SKM-1 (cell line): Measurements from ENCODE around the gene SHROOM3.

Experiments
- DNase-seq: peaks from one replicate; lab custom pipeline; 2025; ENCODE audit not compliant: unreplicated experiment; lab: John Stamatoyannopoulos, UW

Gene SHROOM3

DNA sequence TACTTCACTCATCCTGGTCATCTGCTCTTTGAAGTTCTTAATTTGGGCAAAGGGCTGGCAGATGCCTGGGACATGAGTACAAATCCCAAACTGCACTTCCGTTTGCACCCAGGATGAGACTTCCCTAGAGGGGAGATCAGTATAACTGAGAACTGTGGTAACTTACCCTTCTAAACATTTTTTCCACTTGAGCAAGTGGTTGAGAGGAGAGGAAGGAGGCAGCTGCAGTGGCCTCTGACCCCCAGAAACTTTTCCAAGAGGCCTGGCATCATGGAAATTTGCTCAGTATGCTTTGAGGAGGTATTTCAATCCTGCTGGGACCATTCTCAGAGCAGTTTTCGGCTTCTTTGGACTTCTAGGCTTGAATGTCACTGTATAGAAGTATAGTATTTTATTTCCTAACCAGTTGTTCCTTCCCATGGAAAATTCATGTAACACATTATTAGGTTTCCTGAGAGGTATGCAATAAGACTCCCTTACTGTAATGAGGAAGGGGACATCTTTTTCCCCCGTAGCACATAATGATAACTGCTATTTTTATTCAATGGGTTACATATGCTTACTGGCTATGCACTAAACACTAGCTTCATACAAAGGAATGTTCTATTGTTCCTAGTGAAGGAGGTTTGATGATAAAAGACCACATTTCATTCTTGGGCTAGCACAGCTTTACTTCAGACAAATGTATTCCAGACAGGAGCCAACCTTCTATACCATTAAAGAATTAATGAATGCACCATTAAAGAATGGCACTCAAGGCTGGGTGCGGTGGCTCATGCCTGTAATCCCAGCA lies 129.3 kb downstream of the SHROOM3 start:
- DNase-seq, result no peak

DNA sequence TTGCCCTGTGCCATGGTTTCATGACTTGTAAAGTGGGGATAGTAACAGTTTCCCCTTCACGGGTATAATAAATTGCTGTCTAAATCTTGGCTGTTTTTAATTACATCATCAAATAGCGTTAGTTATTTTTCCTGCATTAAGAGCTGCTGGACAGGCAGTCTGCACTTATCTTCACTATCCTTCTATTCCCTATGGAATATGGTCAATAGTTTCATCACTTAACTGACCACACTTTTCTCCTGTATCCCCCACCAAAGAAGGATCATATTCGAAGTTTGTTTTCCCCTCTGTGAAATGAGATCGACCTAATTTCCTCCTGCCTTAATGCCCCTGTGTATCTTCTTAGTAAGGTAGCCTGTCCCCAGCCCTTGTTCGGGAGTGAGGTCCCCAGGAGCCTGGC lies 133.2 kb downstream of the SHROOM3 start:
- DNase-seq, result no peak

DNA sequence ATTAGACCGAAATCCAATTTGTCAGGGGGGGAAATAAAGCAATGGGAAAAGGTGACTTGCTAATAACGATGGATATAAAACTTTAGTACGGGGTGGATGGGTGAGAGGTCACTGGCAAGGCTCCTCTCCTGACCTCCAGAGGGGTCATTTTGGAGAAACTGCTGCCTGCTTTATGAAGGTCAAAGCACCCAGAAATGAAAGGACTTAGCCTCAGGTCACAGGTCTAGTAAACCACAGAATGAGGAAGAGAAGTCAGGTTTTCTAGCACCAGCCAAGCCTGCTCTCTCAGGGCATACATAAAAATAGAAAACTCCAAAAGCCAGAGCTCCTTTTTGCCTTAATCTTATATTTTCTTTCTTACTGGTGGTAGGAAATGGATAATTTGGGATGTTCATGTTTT lies 134.2 kb downstream of the SHROOM3 start:
- DNase-seq, result peak; percentile 12

- DNase-seq, result no peak
Observed at GRCh38 chr4:76569706-76570105, 134.7 kb downstream of the SHROOM3 start.

DNA sequence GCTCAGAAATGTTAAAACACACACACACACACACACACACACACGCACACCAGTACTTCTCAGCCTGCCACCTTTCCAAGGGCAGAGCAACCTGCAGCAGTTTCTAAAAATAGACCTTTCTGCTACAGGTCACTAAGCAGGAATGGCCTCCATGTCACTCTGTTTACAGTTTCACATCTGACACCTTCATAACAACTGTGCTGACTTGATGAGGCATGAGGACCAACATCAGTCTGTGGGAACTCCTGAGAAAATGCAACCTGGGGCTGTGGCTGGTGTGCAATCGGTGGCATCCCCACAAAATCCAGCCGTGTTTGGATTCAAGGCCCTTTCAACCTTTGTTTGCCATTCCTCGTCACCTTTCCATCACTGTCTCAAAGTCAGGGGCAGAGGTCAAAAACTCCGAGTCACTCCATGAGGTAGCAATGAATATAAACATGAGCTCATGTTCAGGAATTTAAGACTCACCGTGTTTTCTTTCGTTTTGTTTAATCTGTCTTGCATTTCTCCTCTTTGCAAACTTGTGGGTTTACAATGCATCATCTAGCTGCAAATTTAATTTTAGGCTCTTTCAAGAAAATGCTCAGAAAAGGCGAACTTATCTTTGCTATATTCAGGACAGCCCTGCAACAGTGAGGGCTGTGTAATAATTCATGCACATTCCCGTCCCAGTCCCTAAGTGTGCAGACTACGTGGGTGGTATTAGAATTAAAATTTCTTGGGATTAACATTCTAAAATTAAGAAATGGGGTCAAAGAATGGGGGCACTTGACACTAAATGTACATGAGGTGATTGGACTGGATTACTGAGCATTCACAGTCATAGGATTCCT lies 135.3 kb downstream of the SHROOM3 start:
- DNase-seq, result no peak

- no peak for DNase-seq
Observed at GRCh38 chr4:76571274-76571673, 136.2 kb downstream of the SHROOM3 start.

DNA sequence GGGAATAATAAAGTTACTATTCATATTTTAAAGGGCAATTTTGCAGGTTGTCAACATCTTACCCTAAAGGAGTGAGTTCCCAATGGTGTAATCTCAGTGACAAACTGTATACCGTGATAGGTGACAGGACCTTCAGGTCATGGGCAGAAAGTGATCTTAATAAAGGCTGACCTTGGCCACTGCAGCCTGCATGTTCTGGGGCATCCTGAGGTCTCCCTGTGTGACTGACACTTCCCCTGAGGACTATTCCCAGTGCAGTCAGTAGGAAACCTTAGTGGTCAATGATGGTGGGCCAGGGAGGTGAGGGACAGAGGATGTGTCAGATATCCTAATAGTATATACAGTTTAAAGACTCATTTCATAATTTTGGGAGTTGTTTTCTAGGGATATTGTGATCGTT lies 137.2 kb downstream of the SHROOM3 start:
- no peak for DNase-seq

GRCh38 chr4:76576824-76577223 lies 141.8 kb downstream of the SHROOM3 start:
- DNase-seq, result no peak

DNA sequence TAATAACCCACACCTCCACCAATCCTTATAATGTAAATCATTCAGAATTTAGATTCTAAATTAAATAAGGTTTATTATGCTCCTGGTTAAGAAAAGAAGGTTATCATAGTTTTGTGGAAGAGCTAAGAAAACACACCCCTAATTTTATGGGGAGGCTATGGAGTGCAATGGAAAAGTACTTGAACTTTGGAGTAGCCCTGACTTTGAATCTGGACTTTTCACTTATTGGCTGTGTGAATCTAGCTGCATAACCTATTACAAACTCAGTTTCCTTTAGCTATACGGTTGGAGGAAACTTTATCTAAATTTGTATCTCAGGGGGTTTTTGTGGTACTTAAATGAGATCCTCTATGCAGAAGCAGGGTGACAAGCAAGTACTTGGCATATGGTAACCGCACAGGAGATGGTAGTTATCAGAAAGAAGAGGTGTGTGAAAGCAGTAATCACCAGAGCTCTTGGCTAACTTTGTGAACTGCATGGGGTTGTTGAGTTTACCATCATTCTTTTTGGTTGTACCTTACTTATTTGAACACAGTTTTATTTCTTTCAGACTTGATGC lies 143.1 kb downstream of the SHROOM3 start:
- no peak for DNase-seq

GRCh38 chr4:76579596-76580375 lies 144.8 kb downstream of the SHROOM3 start:
- no peak for DNase-seq

DNA sequence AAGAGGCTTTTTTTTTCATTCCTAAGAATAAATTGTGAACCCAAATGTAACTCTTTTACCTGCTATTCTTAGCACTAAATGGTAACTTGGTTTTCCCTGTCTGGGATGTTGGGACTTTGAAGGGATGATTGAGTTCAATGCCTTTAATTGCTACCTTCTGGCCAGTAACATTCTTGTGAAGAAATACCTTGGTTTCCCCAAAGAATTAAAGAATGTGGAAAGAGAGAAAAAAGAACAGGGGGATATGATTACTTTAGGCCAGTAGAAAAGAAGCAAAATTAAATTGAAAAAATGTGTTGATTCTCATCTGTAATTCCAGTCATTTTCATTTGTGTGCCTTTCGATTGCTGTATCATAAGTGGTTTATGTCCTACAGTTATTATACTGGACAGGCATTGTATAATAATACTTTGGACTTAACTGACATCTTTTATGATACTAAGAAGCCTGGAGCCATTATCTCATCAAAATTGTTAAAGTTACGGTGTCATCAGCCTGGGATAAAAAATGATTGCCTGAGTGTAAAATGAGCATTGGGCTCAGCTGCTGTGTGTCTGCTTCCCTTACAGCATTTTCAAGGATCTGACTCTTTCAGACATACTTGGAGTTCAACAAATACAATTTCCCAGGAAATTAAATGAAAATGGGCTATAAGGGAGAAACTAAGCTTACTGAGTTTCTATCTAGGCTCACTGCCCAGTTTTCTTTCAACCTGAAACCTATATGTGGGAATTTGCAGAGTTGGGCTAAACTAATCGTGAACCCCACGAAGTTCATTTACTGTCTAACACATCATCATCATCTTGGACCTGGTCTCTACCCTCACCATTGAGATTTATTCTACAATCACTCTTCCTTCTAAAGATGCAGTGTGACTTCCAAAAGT lies 146.3 kb downstream of the SHROOM3 start:
- DNase-seq, result no peak

GRCh38 chr4:76582074-76582816 lies 147.2 kb downstream of the SHROOM3 start:
- no peak for DNase-seq

DNA sequence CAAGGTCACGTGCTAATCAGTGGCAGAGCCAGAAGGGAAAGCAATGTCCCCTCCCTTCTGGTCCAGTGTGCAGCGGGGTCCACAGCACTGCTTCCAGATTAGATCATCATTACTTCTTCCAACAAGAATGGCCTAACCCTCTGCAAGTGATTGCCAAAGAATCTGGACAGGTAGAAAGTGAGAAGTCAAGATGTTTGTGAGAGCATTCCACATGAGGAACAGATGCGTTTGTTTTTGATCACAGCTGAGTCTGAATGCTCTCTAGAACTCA lies 147.7 kb downstream of the SHROOM3 start:
- DNase-seq, result no peak

- DNase-seq, result no peak
Observed at GRCh38 chr4:76584241-76585152, 149.5 kb downstream of the SHROOM3 start.

DNA sequence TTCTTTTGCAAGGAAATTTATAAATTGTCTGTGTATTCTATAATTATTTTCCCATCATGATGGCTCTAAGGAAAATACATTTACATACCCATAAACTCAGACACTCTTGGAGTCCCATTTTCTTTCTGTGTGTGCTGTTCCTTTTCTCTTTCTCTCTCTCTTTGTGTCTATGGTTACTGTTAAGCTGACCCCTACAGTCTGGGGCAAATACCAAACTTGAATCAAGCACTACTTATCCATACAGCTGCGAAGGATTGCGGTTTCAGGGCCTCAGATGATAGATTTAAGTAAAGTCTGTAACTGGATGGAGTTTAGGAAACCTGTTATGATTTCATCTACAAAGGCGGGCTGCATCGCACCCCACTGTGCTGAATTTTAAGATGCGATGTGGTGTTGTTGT lies 150.2 kb downstream of the SHROOM3 start:
- no peak for DNase-seq

DNA sequence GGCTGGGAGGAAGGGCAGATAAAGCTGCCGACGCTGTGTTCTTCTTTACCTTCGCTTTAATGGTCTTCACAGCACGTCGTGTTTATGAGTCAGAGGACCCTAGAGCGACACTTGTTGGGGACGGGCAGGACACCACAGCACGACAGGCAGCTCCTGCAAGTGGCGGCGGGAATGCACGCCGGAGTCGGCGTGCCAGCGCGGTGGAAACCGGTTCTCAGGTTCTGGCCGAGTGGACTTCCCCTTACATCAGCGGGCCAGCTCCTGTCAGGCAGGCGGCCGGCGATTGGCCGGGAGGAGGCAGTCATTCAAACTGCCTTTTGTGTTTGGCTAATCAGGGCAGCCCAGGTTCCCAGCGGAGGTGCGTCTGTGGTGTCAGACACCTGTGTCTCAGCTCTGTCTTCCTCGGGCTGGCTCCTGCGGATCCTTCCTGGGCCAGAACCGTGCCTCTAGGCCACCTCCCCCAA lies 150.9 kb downstream of the SHROOM3 start:
- DNase-seq, result no peak

DNA sequence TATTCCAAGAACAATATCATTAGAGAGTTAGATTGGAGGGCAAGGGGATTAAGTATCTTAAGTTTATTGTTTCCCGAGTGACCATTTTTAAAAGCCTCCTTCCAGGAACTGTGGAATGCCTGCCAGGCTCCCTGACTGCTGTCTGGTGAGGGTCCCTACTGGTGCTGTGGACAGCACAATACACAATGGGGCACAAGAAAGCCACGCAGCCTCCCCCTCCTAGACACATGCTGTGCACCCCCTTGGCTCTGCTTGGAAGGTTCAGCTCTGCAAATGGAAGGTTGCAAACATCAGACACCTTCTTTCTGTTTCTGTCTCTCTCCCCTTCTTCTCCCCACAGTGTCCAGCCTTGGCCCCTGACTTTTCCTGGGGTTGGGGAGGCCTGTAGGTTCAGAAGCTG lies 153.2 kb downstream of the SHROOM3 start:
- no peak for DNase-seq

DNA sequence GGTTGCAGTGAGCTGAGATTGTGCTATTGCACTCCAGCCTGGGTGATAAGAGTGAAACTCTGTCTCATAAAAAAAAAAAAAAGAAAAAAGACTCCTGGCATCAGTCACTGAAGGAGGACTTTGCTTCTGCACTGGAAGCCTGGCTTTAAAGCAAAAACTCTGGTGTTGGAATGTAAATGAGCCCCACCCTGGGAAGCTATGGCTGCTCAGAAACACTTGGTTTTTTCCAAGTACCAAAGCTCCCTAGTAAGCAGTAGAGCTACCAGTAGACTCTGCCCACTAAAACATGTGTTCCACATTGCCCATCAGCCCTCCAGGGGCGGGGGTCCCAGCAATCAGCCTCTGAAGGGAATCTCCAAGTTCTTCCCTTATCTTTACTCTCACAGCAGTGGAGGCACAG lies 154.4 kb downstream of the SHROOM3 start:
- DNase-seq, result no peak
